Neural cell (in vitro differentiated cells): Measurements from ENCODE around the gene AMY1B.
"Not testable (repeated sequence)": the region's sequence is repeated elsewhere in the genome, so short reads cannot be mapped to it uniquely, and the experiment has no call there.

Source experiments
- EP300 ChIP-seq: fragments of 450-650 bp; conservative IDR thresholded peaks from 2 replicates; pipeline ENCODE4 v1.6.1; 2014; ENCODE audit warnings: antibody characterized with exemption, mild to moderate bottlenecking, moderate library complexity; ENCODE audit not compliant: poor library complexity, severe bottlenecking
- EZH2 ChIP-seq: fragments of 200-600, 300-800 bp; shearing (Covaris generic), sonication (generic); IDR thresholded peaks from 2 replicates; pipeline ENCODE4 v1.6.1; 2014; ENCODE audit warnings: antibody characterized with exemption, low read length, borderline replicate concordance, mild to moderate bottlenecking; ENCODE audit not compliant: insufficient read depth, poor library complexity, severe bottlenecking
- MXI1 ChIP-seq: fragments of 450-650 bp; conservative IDR thresholded peaks from 2 replicates; pipeline ENCODE4 v1.6.1; 2014; ENCODE audit warnings: antibody characterized with exemption, mild to moderate bottlenecking; ENCODE audit not compliant: poor library complexity, severe bottlenecking
- POLR2AphosphoS5 ChIP-seq: IDR thresholded peaks from 2 replicates; pipeline ENCODE4 v1.6.1; 2012
- RAD21 ChIP-seq: fragments of 450-650 bp; conservative IDR thresholded peaks from 2 replicates; pipeline ENCODE4 v1.6.1; 2014; ENCODE audit warnings: antibody characterized with exemption, mild to moderate bottlenecking, moderate library complexity
- REST ChIP-seq: IDR thresholded peaks from 2 replicates; pipeline ENCODE4 v1.6.1; 2012; ENCODE audit warnings: borderline replicate concordance
- SMC3 ChIP-seq: fragments of 450-650 bp; conservative IDR thresholded peaks from 2 replicates; pipeline ENCODE4 v1.6.1; 2014; ENCODE audit warnings: antibody characterized with exemption, mild to moderate bottlenecking, moderate library complexity; ENCODE audit not compliant: poor library complexity
- TAF1 ChIP-seq: IDR thresholded peaks from 2 replicates; pipeline ENCODE4 v1.6.1; 2012; ENCODE audit warnings: low read depth
- TF ChIP-seq, protein P1 (sequence below): fragments of 450-650 bp; IDR thresholded peaks from 2 replicates; pipeline ENCODE4 v1.5.1; 2014; ENCODE audit warnings: antibody characterized with exemption, mild to moderate bottlenecking, moderate library complexity; ENCODE audit not compliant: poor library complexity, severe bottlenecking

GRCh38 chr1:103676335-103676734, 19.7 kb downstream of the AMY1B start:
- TF ChIP-seq REST, TAF1, POLR2AphosphoS5, SMC3, EP300, RAD21, EZH2, MXI1: not testable (repeated sequence)
- TF ChIP-seq, protein P1, sequence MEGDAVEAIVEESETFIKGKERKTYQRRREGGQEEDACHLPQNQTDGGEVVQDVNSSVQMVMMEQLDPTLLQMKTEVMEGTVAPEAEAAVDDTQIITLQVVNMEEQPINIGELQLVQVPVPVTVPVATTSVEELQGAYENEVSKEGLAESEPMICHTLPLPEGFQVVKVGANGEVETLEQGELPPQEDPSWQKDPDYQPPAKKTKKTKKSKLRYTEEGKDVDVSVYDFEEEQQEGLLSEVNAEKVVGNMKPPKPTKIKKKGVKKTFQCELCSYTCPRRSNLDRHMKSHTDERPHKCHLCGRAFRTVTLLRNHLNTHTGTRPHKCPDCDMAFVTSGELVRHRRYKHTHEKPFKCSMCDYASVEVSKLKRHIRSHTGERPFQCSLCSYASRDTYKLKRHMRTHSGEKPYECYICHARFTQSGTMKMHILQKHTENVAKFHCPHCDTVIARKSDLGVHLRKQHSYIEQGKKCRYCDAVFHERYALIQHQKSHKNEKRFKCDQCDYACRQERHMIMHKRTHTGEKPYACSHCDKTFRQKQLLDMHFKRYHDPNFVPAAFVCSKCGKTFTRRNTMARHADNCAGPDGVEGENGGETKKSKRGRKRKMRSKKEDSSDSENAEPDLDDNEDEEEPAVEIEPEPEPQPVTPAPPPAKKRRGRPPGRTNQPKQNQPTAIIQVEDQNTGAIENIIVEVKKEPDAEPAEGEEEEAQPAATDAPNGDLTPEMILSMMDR = not testable (repeated sequence)
